Thymus (tissue), 11 donors: Measurements from ENCODE around the gene HAAO. TPM values are rescaled to one million over a fixed set of nuclear protein-coding genes. Genes with fewer than 3 reads are reported as not detected.

ENCODE experiments used
- DNase-seq, 9 donors: peaks; one replicate each; pipeline ENCODE4 v3.0.0-alpha.2; 2013; ENCODE audit warnings: low spot score in 9 of 9, low read depth in 6 of 9, missing footprints in 1 of 9
- H3K27ac ChIP-seq, 2 donors: one replicate each; pipeline ENCODE4 v1.5.1; 2013; ENCODE audit warnings: control low read depth in 1 of 2, low read depth in 1 of 2, low read length in 1 of 2, mild to moderate bottlenecking in 1 of 2, moderate library complexity in 1 of 2
- H3K27me3 ChIP-seq, 2 donors: one replicate each; pipeline ENCODE4 v1.5.1; 2013; ENCODE audit warnings: low read length in 1 of 2; ENCODE audit not compliant: control insufficient read depth in 2 of 2, insufficient read depth in 1 of 2
- H3K36me3 ChIP-seq, 2 donors: one replicate each; pipeline ENCODE4 v1.5.1; 2013; ENCODE audit warnings: low read length in 1 of 2, mild to moderate bottlenecking in 1 of 2, moderate library complexity in 1 of 2; ENCODE audit not compliant: control insufficient read depth in 2 of 2, insufficient read depth in 2 of 2
- H3K4me1 ChIP-seq, 2 donors: one replicate each; pipeline ENCODE4 v1.5.1; 2013; ENCODE audit warnings: low read length in 2 of 2; ENCODE audit not compliant: control insufficient read depth in 2 of 2, insufficient read depth in 2 of 2
- H3K4me3 ChIP-seq, 2 donors: one replicate each; pipeline ENCODE4 v1.5.1; 2013; ENCODE audit warnings: low read length in 2 of 2, control low read depth in 1 of 2, mild to moderate bottlenecking in 1 of 2
- H3K9me3 ChIP-seq, 2 donors: one replicate each; pipeline ENCODE4 v1.5.1; 2013; ENCODE audit warnings: low read length in 1 of 2, mild to moderate bottlenecking in 1 of 2; ENCODE audit not compliant: control insufficient read depth in 2 of 2, insufficient read depth in 1 of 2
- WGBS: extraction: QIAGEN DNeasy Blood & Tissue Kit; methylation state at CpG from one replicate; pipeline ENCODE4 v1.1.7; 2013; 5-methylcytosine and 5-hydroxymethylcytosine counted together
- polyA plus RNA-seq: library from polyadenylated mRNA; stranded (reverse); fragments of 200-250 nt; gene quantifications from one replicate; pipeline ENCODE4 v1.2.3, GENCODE V29; 2013
- total RNA-seq: library from RNA; stranded (reverse); fragments of 120-200 nt; gene quantifications from one replicate; pipeline ENCODE4 v1.2.4, GENCODE V29; 2013
- donor health status: healthy.

HAAO gene
- total and polyA plus RNA-seq, 2 donors: 4.6 to 6.2 TPM

- H3K36me3 ChIP-seq: peaks cover 78% of the 10 kb centered on the region in 2 donors
- H3K27ac ChIP-seq: peak overlapping the region in 1 of 2 donors; percentile 44
Measured at GRCh38 chr2:42752816-42753813, 39.3 kb downstream of the HAAO start.

GRCh38 chr2:42752314-42752713 is 40.1 kb downstream of the HAAO start:
- peaks cover 12 to 40% of the 10 kb centered on the region in 2 donors for H3K4me1 ChIP-seq
- no peak overlapping the region for H3K27ac ChIP-seq
- H3K9me3 ChIP-seq: peaks cover 0 to 3% of the 10 kb centered on the region in 2 donors
- DNase-seq: peak in 1 of 9 donors; percentile 34
- 11% methylated on average over 2 of the region's 2 CpGs for WGBS
- H3K27me3 ChIP-seq: no peaks in the 10 kb centered on the region
- peaks cover 77 to 78% of the 10 kb centered on the region in 2 donors for H3K36me3 ChIP-seq
- no peak overlapping the region for H3K4me3 ChIP-seq

More at GRCh38 chr2:42752816-42753813, 39.3 kb downstream of the HAAO start:
- no peak for DNase-seq
- H3K27me3 ChIP-seq: no peaks in the 10 kb centered on the region
- peaks cover 0 to 3% of the 10 kb centered on the region in 2 donors for H3K9me3 ChIP-seq
- 86% methylated on average over 24 of the region's 24 CpGs for WGBS
- H3K4me3 ChIP-seq: no peak overlapping the region
- H3K4me1 ChIP-seq: peaks cover 12 to 40% of the 10 kb centered on the region in 2 donors

- DNase-seq: no peak
- Histone ChIP-seq H3K9me3 (no peaks in the 10 kb centered on the region), H3K4me3 (no peak overlapping the region), H3K27ac (no peak overlapping the region), H3K36me3 (peaks cover 71 to 73% of the 10 kb centered on the region in 2 donors), H3K27me3 (no peaks in the 10 kb centered on the region), H3K4me1 (peaks cover 8 to 24% of the 10 kb centered on the region in 2 donors)
- WGBS: 97% methylated on average over 4 of the region's 4 CpGs
Measured at GRCh38 chr2:42748840-42749239, 43.5 kb downstream of the HAAO start.

GRCh38 chr2:42747422-42747821 is 45.0 kb downstream of the HAAO start:
- no peak for DNase-seq
- no peak overlapping the region for H3K4me3 ChIP-seq
- WGBS: 99% methylated on average over 3 of the region's 3 CpGs
- H3K27me3 ChIP-seq: no peaks in the 10 kb centered on the region
- H3K27ac ChIP-seq: no peak overlapping the region
- H3K36me3 ChIP-seq: peaks cover 70% of the 10 kb centered on the region in 2 donors
- peaks cover 2 to 9% of the 10 kb centered on the region in 2 donors for H3K4me1 ChIP-seq
- no peaks in the 10 kb centered on the region for H3K9me3 ChIP-seq

GRCh38 chr2:42744545-42745082 is 47.8 kb downstream of the HAAO start:
- Histone ChIP-seq H3K4me3 (no peak overlapping the region), H3K4me1 (no peaks in the 10 kb centered on the region), H3K36me3 (peaks cover 65% of the 10 kb centered on the region in 2 donors), H3K27me3 (no peaks in the 10 kb centered on the region), H3K9me3 (no peaks in the 10 kb centered on the region), H3K27ac (no peak overlapping the region)
- WGBS: 98% methylated on average over 3 of the region's 3 CpGs
- no peak for DNase-seq

- Histone ChIP-seq H3K9me3 (no peaks in the 10 kb centered on the region), H3K4me3 (no peak overlapping the region), H3K27ac (no peak overlapping the region), H3K36me3 (peaks cover 60 to 63% of the 10 kb centered on the region in 2 donors), H3K27me3 (no peaks in the 10 kb centered on the region), H3K4me1 (no peaks in the 10 kb centered on the region)
- WGBS: 100% methylated on average over 1 of the region's 1 CpG
- no peak for DNase-seq
Measured at GRCh38 chr2:42743659-42743990, 48.8 kb downstream of the HAAO start.

GRCh38 chr2:42742740-42743658 is 49.4 kb downstream of the HAAO start:
- Histone ChIP-seq H3K27ac (no peak overlapping the region), H3K27me3 (no peaks in the 10 kb centered on the region), H3K9me3 (peaks cover under 1% of the 10 kb centered on the region in 2 donors), H3K36me3 (peaks cover 60 to 62% of the 10 kb centered on the region in 2 donors), H3K4me1 (no peaks in the 10 kb centered on the region), H3K4me3 (no peak overlapping the region)
- 91% methylated on average over 2 of the region's 2 CpGs for whole genome bisulfite sequencing
- no peak for DNase-seq

- no peak for DNase-seq
- Histone ChIP-seq H3K4me3 (no peak overlapping the region), H3K9me3 (peaks cover 3 to 4% of the 10 kb centered on the region in 2 donors), H3K27me3 (no peaks in the 10 kb centered on the region), H3K27ac (no peak overlapping the region), H3K36me3 (peaks cover 65 to 66% of the 10 kb centered on the region in 2 donors), H3K4me1 (no peaks in the 10 kb centered on the region)
- 97% methylated on average over 3 of the region's 3 CpGs for WGBS
Measured at GRCh38 chr2:42741140-42741539, 51.2 kb downstream of the HAAO start.
